M059J (cell line): Measurements from ENCODE around the gene KRTAP2-4. TPM values are rescaled to one million over a fixed set of nuclear protein-coding genes. Genes with fewer than 3 reads are reported as not detected.
A peak's percentile ranks its signal among the peaks of the same experiment; 100 is the strongest.
"Not testable (repeated sequence)": the region's sequence is repeated elsewhere in the genome, so short reads cannot be mapped to it uniquely, and the experiment has no call there.

Experiments used
- DNase-seq: peaks from one replicate; pipeline ENCODE4 v3.0.0-alpha.2; 2012; ENCODE audit warnings: low read depth
- total RNA-seq: library from RNA; depleted of rRNA; stranded (reverse); fragments of >200 nt; shearing (Covaris generic); gene quantifications from 2 replicates; pipeline ENCODE4 v1.2.3, GENCODE V29; 2014

Gene KRTAP2-4
- total RNA-seq, 1 experiment from 2014 or later: not detected

DNA sequence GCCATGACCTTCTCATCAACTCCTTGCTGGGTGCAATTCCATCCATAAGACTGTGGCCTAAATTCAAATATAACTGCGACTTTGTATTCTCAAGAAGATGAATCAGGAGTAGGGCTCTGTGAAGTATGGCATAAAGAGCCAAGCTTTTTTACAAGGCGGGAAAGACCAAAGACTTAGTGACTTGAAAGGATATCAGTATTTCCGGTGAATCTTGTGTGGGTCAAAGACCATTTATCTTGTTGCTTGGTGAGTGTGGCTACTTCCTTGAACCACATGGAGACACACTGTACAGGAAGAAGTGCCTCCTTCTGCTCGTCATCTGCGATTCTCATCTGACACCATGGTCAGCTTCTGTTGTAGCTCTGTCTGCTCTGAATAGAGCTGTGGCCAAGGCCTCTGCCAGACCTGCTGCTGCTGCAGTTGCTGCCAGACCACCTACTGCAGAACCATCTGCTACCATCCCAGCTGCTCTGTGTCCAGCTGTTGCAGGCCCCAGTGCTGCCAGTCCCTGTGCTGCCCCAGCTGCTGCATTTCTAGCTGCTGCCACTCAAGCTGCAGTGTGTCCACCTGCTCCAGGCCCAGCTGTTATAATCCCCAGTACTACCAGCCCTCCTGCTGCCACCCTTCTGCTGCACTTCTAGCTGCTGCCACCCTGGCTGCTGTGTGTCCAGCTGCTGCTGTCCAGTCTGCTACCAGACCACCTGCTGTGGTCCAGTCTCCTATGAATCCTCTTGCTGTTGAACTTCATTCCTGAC is 6.1 kb upstream of the KRTAP2-4 start:
- no peak for DNase-seq

DNA sequence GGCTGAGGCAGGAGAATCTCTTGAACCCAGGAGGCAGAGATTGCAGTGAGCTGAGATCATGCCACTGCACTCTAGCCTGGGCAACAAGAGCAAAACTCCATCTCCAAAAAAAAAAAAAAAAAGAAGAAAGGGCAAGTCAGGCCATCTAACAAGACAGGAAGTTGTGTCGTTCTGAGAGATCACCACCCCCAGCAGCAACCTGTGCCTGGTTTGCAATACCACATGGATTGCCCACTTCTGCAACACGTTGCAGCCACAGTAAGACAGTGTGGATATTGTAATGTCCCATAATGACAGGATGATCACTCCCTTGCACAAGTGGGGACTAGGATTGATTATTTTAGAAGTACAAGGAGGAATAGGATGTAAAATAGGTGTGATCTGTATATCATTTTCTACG is 3.4 kb upstream of the KRTAP2-4 start:
- no peak for DNase-seq

DNA sequence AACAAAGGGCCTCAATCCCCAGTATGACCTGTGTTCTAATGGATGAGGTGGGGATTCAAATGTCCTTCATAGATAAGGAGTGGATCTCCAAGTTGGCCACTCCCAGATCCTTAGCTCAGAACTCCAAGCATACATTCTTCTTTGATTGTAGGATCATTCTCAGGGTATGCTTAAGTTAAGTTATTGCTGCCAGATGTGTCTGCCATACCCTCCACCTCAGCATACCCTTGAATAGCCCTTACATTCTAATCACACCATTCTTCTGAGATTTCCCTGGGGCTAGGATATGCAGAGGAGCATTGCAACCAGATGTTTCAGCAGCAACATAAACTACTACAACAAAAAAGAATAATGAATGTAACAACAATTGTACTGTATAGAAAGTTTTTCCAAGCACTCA is 1.6 kb upstream of the KRTAP2-4 start:
- DNase-seq: no peak

- not testable (repeated sequence) for DNase-seq
Measured at GRCh38 chr17:41065016-41065689, 526 bp downstream of the KRTAP2-4 start.

DNA sequence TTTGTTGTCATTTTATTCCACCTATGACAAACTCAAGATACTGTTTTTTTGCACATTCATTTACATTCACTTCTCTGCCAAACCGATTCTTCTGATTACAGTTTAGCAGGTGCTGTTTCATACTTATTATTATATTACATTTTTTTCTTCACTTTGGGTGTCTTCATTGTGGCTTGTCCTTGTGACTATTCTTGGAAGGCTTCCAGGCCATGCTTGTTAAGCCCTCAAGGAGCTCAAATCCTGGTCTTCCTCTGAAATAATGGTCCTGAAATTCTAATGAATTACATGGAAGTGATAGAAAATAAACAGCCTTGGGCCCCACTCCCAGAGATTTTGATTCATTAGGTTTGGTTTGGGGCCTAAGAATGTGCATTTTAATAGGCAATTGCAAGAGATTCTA is 1.4 kb downstream of the KRTAP2-4 start:
- peak; percentile 49 for DNase-seq

GRCh38 chr17:41063449-41063848 is 2.2 kb downstream of the KRTAP2-4 start:
- peak; percentile 61 for DNase-seq

- DNase-seq: peak; percentile 94
Measured at GRCh38 chr17:41061964-41062363, 3.7 kb downstream of the KRTAP2-4 start.

DNA sequence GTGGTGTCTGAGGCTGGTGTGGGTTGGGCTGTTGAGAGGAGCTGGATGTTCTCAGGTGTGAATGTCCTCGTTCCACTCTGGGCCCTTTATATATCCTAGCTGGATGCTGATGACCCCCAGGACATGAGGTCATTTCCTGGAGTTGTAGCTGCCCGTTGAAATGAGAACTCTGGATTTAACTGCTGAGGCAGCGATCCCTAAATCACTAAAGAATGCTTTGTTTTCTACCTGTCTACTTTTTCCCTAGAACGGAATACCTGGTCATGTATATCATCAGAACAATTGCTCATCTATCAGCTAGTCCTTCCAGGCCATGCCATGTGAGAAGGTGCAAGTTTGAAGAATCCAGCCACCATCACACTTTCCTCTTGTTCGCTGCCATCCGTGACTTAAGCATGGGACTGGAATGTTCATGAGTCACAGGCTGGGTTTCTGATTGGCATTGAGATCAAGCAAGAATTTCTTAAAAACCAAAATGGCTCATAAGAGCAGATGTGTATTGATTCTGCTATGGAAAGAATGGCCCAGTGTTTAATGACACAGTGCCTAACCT is 5.6 kb downstream of the KRTAP2-4 start, which contains the start of gene KRTAP2-3:
TSS of gene KRTAP2-3 (minus strand) at position 63 of the 553 bp plus-strand sequence. CDS start 64 bp downstream, outside the sequence.
- DNase-seq: peak; percentile 97

DNA sequence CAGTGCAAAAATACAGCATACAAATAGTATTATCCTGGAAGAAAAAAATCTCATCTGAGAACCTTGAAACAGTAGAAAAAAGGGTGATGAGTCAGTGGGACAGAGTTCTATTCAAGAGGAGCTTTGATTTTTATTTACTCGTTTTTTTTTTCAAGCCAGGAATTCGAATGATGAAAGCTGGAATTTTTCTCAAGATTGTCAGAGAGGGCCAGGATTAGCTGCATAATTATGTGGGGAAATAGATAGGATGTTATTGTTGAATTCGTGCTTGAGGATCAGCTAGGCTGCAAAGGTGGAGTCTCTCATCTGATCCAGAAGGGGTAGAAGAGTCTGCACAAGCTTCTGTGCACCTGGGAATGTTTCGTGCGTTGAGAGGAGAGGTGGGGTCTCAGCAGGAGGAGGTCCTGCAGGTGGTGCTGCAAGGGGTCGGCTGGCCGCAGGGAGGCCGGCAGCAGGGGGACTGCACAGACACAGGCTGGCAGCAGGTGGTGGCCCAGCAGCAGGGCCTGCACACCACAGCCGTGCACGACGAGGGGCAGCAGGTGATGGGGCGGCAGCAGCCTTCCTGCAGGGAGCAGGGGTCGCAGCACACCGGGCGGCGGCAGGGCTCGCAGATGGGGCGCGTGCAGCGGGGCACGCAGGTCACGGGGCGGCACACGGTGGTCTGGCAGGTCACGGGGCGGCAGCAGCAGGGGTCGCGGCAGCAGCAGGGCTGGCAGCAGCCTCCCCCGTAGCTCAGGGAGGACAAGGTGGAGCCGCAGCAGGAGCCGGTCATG is 6.2 kb downstream of the KRTAP2-4 start:
- peak; percentile 92 for DNase-seq

GRCh38 chr17:41058741-41059140 is 6.9 kb downstream of the KRTAP2-4 start:
- peak; percentile 58 for DNase-seq

DNA sequence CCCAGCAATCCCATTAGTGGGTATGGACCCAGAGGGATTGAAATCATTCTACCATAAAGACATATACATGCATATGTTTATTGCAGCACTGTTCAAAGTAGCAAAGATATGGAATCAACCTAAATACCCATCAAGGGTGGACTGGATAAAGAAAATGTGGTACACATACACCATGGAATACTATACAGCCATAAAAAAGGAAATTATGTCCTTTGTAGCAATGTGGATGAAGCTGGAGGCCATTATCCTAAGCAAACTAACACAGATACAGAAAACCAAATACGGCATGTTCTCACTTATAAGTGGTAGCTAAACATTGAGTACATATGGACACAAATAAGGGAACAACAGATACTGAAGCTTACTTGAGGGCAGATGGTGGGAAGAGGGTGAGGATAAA is 8.1 kb downstream of the KRTAP2-4 start:
- no peak for DNase-seq

DNA sequence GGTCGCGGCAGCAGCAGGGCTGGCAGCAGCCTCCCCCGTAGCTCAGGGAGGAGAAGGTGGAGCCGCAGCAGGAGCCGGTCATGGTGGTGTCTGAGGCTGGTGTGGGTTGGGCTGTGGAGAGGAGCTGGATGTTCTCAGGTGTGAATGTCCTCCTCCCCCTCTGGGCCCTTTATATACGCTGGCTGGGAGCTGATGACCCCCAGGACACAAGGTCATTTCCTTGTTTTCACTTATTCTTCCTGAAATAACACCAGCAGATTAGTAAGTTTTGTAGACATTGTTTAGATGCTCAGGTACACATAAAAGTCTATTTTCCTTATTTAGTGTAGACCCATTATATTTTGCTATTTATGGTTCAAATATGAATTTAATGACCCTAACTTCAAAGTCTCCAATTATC is 10.5 kb downstream of the KRTAP2-4 start, which contains the start of gene KRTAP2-2:
TSS of gene KRTAP2-2 (minus strand) at position 101 of the 400 bp plus-strand sequence. CDS start at position 82, 19 bp downstream.
- not testable (repeated sequence) for DNase-seq

- DNase-seq: not testable (repeated sequence)
Measured at GRCh38 chr17:41054556-41054955, 11.1 kb downstream of the KRTAP2-4 start.

DNA sequence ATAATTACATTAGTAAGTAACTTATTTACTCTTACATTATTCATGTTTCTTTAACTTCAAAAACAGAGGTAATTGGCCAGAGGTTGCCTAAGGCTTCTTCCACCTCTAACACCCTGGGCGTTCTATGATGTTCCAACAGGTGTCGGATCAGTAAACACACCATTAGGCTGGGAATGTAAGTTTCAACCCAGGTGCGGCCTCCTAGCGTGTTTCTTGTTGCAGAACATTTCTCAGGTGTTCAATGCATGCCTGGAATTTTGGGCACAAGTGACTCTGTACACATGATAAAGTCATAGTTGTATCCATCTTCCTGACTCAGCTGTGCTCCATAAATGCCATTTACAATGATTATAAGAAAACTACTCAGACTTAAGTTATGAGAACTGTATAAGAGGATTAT is 11.7 kb downstream of the KRTAP2-4 start:
- no peak for DNase-seq

DNA sequence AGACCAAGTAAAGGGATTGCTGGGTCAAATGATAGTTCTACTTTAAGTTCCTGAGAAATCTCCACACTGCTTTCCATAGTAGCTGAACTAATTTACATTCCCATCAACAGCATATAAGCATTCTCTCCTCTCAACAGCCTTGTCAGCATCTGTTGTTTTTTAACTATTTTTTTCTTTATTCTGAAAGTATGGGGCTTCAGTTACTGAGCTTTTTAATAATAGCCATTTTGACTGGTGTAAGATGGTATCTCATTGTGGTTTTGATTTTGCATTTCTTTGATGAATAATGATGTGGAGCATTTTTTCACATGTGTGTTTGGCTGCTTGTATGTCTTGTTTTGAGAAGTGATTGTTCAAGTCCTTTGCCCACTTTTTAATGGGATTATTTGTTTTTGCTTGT is 13.1 kb downstream of the KRTAP2-4 start:
- DNase-seq: peak; percentile 79

DNA sequence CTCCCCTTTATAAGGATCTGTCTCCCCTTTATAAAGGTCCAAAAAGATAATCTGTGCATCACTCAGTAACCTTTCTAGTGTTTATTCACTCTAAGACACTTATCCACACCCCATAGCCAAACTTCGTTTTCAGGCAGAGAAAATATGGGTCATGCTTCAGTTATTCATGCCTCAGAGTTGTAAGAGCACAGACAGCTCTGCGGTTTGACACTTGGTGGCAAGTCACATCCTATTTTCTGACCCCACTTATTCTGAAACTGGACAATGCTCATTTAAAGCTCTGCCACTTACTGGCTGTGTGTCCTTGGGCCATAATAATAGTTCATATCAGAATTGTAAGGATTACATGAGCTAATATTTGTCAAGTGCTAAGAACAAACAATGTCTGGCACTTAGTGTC is 16.6 kb downstream of the KRTAP2-4 start:
- DNase-seq: peak; percentile 96

- DNase-seq: peak; percentile 94
Measured at GRCh38 chr17:41048441-41048840, 17.2 kb downstream of the KRTAP2-4 start.

DNA sequence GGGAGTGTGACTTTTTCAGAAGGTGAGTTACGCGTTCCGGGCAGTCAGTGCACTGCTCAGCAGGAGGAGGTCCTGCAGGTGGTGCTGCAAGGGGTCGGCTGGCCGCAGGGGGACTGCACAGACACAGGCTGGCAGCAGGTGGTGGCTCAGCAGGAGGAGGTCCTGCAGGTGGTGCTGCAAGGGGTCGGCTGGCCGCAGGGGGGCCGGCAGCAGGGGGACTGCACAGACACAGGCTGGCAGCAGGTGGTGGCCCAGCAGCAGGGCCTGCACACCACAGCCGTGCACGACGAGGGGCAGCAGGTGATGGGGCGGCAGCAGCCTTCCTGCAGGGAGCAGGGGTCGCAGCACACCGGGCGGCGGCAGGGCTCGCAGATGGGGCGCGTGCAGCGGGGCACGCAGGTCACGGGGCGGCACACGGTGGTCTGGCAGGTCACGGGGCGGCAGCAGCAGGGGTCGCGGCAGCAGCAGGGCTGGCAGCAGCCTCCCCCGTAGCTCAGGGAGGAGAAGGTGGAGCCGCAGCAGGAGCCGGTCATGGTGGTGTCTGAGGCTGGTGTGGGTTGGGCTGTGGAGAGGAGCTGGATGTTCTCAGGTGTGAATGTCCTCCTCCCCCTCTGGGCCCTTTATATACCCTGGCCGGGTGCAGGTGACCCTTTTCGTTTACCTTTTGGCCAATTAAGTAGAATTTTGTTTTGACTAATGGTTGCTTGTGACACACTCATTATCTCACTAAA is 18.8 kb downstream of the KRTAP2-4 start, which contains the start of gene KRTAP2-1:
TSS of gene KRTAP2-1 (minus strand) at position 582 of the 731 bp plus-strand sequence. CDS start at position 533, 49 bp downstream.
- not testable (repeated sequence) for DNase-seq

- DNase-seq: no peak
Measured at GRCh38 chr17:41042953-41043352, 22.7 kb downstream of the KRTAP2-4 start.

GRCh38 chr17:41040783-41041571 is 24.7 kb downstream of the KRTAP2-4 start, which contains the start of gene KRTAP1-1:
Gene KRTAP1-1, minus strand, starts transcription at chr17:41041450. Its CDS starts 53 bp downstream, at chr17:41041397.
- not testable (repeated sequence) for DNase-seq
